CD4-positive, alpha-beta T cell treated with Interleukin-2 at 100 ng/mL for 4 hours (primary cell): ENCODE measurements around the gene TOGARAM1.

Source experiments
- DNase-seq: peaks from one replicate; pipeline ENCODE4 v3.0.0-alpha.2; 2020; ENCODE audit warnings: low spot score

TOGARAM1 gene

GRCh38 chr14:44961554-44962333 lies at the start of gene TOGARAM1, which contains the start of gene KLHL28:
TSS of gene TOGARAM1 (plus strand) at chr14:44962190. CDS start at chr14:44962422, 232 bp downstream.
TSS of gene KLHL28 (minus strand) at chr14:44961947. CDS start at chr14:44945928, 16,019 bp downstream.
- peak; percentile 99 for DNase-seq

- no peak for DNase-seq
Measured at GRCh38 chr14:44914849-44915248, 47.1 kb upstream of the TOGARAM1 start.

- DNase-seq, result peak; percentile 11
Measured at GRCh38 chr14:44928793-44929192, 33.2 kb upstream of the TOGARAM1 start.

GRCh38 chr14:44935155-44935554 lies 26.8 kb upstream of the TOGARAM1 start:
- DNase-seq, result no peak

GRCh38 chr14:44937547-44937946 lies 24.4 kb upstream of the TOGARAM1 start:
- no peak for DNase-seq

GRCh38 chr14:44940211-44940610 lies 21.8 kb upstream of the TOGARAM1 start:
- no peak for DNase-seq

GRCh38 chr14:44940944-44941343 lies 21.0 kb upstream of the TOGARAM1 start:
- no peak for DNase-seq

GRCh38 chr14:44941591-44941990 lies 20.4 kb upstream of the TOGARAM1 start:
- DNase-seq, result no peak

GRCh38 chr14:44942436-44942835 lies 19.6 kb upstream of the TOGARAM1 start:
- no peak for DNase-seq

GRCh38 chr14:44944107-44944506 lies 17.9 kb upstream of the TOGARAM1 start:
- DNase-seq, result no peak

- no peak for DNase-seq
Measured at GRCh38 chr14:44945264-44945663, 16.7 kb upstream of the TOGARAM1 start.

- DNase-seq, result no peak
Measured at GRCh38 chr14:44951051-44951450, 10.9 kb upstream of the TOGARAM1 start.

- DNase-seq, result no peak
Measured at GRCh38 chr14:44952391-44953110, 9.4 kb upstream of the TOGARAM1 start.

GRCh38 chr14:44954750-44955149 lies 7.2 kb upstream of the TOGARAM1 start:
- no peak for DNase-seq

GRCh38 chr14:44955528-44955927 lies 6.5 kb upstream of the TOGARAM1 start:
- DNase-seq, result no peak

GRCh38 chr14:44956866-44957265 lies 5.1 kb upstream of the TOGARAM1 start:
- DNase-seq, result no peak

GRCh38 chr14:44959538-44959937 lies 2.5 kb upstream of the TOGARAM1 start:
- DNase-seq, result no peak

- DNase-seq, result no peak
Measured at GRCh38 chr14:44960146-44960545, 1.8 kb upstream of the TOGARAM1 start.

GRCh38 chr14:44960646-44961045 lies 1.3 kb upstream of the TOGARAM1 start:
- no peak for DNase-seq

GRCh38 chr14:44961151-44961553 lies 838 bp upstream of the TOGARAM1 start:
- DNase-seq, result peak; percentile 56

- no peak for DNase-seq
Measured at GRCh38 chr14:44962334-44963043, 499 bp downstream of the TOGARAM1 start.

GRCh38 chr14:44963044-44963528 lies 1.1 kb downstream of the TOGARAM1 start:
- no peak for DNase-seq
